Stromal cell of bone marrow (primary cell): Measurements from ENCODE around the gene HASPIN.
A peak's percentile ranks its signal among the peaks of the same experiment; 100 is the strongest.

Experiments
- DNase-seq: peaks from one replicate; pipeline ENCODE4 v3.0.0-alpha.2; 2012; ENCODE audit warnings: low read depth

Gene HASPIN

DNA sequence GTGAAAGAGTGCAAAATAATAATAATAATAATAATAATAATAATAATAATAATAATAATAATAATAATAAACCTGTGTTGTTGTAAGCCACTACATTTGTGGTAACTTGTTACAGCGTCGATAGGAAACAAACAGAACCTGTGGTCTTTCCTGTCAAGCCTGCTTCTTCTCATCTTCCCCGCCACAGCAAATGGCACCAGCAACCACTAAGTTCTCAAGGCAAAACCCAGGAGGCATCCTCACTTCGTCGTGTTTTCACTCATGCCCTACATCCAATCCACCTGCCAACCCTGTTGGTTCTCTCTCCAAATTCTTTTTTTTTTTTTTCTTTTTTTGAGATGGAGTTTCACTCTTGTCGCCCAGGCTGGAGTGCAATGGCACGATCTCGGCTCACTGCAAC is 43.1 kb downstream of the HASPIN start:
- DNase-seq = no peak

DNA sequence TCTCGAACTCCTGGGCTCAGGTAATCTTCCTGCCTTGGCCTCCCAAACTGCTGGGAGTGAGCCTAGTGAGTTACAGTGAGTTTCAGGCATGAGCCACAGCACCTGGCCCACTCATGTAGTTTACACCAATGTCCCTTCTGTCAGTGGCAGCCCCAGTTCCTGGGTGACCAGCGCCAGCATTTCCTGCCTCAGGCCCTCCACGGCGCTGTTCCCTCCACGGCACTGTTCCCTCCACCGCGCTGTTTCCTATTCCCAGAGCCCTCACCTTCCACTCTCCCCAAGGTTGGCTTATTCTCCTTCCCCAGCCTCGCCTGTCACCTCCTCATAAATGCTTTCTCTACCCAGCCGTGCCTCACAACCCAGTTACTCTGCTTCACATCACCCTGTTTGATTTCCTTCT is 44.6 kb downstream of the HASPIN start:
- DNase-seq = no peak

DNA sequence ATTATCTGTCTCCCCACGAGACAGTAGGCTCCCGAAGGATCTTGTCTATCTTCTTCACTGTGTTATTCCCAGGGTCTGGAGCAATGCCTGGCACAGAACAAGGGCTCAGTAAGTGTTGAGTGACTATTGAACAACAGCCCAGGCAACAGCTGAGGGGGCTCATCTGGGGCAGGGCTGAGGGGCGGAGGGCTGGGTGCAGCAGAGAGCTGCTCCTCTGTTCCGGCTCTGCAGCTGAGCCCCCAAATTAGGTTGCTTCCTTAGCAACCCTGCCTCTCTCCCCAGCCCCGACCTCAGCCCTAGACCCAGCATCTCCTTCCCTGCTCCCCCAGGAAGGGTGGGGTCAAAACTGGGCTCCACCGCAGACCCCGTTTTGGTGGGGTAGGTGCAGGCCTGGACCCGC is 45.1 kb downstream of the HASPIN start:
- no peak for DNase-seq

DNA sequence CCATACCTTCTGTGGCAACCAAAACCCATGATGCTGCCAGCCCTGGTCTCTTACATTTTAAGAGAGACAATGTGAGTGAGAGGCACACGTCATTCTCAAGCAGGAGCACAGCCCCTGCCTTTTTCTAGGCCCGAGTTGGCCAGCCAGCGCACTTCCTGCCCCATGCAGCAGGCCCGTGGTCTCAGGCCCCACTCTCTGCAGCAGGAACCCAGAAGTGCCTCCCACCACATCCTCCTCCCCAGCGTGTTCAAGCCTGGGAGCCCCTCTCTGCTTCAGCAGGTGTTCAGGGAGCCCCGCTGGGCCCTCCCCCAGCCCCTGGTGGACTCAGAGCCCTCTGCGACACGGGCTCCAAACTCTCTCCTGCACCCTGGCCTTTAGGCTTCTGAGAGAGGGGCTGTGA is 46.8 kb downstream of the HASPIN start:
- no peak for DNase-seq

DNA sequence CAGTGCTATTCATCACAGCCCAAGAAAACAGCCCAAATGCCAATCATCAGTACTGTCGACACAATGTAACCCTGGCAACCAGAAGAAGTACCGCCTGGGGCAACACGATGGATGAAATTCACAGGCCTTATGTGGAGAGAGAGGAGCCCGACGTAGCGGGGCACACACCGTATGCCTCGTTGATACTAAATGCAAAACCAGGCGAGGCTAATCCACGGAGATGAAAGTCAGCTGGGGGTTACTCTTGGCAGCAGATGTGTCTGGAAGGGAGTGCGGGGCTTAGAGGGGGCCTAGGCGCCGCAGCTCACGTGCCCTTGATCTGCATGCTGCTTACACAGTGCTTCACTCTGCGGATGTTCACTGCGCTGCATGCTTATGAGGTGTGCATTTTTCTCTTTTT is 47.4 kb downstream of the HASPIN start:
- no peak for DNase-seq

DNA sequence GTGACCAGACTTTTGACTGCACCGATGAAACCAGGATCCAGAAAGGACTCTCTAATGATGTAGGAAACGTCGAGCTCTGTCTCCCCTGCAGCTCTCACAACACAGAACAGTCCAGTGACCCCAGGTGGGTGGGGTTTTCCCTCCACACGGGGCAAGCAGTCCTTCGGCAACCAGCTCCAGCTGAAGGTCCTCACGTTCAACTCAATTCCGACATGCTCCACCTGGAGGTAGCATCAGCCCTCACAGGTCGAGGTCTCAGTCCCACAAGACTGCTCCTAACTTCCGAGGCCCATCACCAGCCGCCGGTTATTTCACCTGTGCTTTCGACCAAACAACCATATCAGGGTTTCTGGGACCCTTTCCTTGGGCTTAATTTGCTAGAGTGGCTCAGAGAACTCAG is 49.1 kb downstream of the HASPIN start:
- no peak for DNase-seq

DNA sequence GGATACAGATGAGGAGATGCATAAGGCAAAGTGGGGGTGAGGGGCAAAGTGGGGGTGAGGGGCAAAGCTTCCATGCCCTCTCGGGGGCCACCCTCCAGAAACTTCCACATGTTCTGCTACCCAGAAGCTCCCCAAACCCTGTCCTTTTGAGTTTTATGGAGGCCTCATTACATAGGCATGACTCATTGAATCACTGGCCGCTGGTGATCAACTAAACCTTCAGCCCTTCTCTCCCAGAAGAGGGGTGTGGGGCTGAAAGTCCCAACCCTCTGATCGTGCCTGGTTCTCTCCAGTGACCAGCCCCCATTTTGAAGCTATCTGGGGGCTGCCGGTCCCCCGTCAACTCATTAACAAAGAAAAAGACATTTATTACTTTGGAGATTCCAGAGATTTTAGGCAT is 49.8 kb downstream of the HASPIN start:
- DNase-seq = peak; percentile 31

DNA sequence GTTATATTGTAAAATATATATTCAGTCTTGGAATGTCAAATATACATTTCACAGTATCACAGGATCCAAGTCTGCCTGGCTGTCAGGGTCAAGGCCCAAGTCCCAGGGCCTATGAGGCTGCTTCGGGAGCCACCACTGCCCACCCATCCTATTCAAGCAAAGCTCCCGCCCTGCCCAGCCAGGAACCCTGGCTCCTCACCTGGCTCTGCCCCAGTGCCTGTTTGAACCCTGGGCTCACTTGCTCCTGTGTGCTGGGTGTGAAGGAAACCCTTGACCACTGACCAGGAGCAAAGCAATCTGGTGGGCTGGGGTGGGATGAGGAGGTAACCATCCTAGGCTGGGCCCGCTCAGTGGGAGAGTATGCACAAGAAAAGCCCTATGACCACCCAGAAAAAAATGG is 50.3 kb downstream of the HASPIN start:
- DNase-seq = no peak
